Memory B cell (primary cell): ENCODE results near the gene PMEL.

ENCODE experiments used
- ATAC-seq: fragments of 150-1000 bp; cut with Tn5 transposase; 2 replicates; pipeline ENCODE4 v1.10.0; 2021; ENCODE audit warnings: low read depth, mild to moderate bottlenecking, moderate library complexity
- DNase-seq, 2 donors: peaks; one replicate each; pipeline ENCODE4 v3.0.0; 2022; ENCODE audit warnings: low spot score in 2 of 2
- H3K27ac Mint-ChIP-seq: one replicate; pipeline ENCODE4 v1.8.0; 2022; ENCODE audit warnings: mild to moderate bottlenecking, moderate library complexity, mixed read lengths
- H3K27me3 Mint-ChIP-seq: one replicate; pipeline ENCODE4 v1.8.0; 2022; ENCODE audit warnings: mixed read lengths
- H3K36me3 Mint-ChIP-seq: one replicate; pipeline ENCODE4 v1.8.0; 2022; ENCODE audit warnings: mild to moderate bottlenecking, mixed read lengths
- H3K4me1 Mint-ChIP-seq: one replicate; pipeline ENCODE4 v1.8.0; 2022; ENCODE audit warnings: mixed read lengths
- H3K4me3 Mint-ChIP-seq: one replicate; pipeline ENCODE4 v1.8.0; 2022; ENCODE audit warnings: mild to moderate bottlenecking, moderate library complexity, mixed read lengths
- H3K9me3 Mint-ChIP-seq: one replicate; pipeline ENCODE4 v1.8.0; 2022; ENCODE audit warnings: mixed read lengths

Gene PMEL

DNA sequence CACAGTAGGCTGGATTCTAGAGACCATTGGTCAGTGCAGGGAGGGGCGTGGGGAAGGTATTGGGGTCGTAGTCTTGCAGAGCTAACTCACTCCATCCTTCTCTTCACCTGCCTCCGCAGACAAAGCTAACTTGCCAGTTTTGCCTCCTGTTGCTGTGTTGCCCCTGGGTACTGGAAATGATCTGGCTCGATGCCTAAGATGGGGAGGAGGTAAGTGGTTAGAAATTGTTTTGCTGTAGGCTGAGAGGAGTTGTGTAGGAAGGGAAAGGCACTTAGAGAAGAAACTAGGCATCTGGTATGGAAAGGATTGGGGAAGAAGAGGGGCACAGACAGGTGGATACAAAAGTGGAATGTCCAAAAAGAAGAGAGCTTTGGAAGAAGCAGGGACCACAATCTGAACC, 23.8 kb downstream of the PMEL start:
- Mint-ChIP-seq H3K4me1 (peaks cover 20% of the 10 kb centered on the region), H3K36me3 (peaks cover 38% of the 10 kb centered on the region)

DNA sequence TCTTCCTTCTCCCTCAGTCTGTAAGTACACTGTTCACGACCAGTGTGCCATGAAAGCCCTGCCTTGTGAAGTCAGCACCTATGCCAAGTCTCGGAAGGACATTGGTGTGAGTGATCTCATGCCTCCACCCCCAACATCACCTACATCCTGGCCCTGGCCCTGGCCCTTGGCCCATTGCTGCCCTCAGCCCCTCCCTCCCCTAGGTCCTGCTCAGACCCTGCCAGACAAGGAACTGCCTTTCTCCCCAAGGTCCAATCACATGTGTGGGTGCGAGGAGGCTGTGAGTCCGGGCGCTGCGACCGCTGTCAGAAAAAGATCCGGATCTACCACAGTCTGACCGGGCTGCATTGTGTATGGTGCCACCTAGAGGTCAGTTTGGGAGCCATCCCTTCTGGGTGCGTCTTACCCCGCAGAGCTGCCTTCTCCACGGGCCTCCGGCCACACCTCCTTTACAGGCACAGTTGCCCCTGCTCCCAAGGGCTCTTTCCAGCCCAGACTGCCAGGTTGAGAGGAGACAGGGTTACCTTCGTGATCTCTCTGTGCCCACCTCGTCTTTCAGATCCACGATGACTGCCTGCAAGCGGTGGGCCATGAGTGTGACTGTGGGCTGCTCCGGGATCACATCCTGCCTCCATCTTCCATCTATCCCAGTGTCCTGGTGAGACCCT, 25.6 kb downstream of the PMEL start:
- peak overlapping the region; percentile 66 for H3K27ac Mint-ChIP-seq
- H3K36me3 Mint-ChIP-seq, result peaks cover 44% of the 10 kb centered on the region
- H3K27me3 Mint-ChIP-seq, result no peaks in the 10 kb centered on the region
- H3K9me3 Mint-ChIP-seq, result no peaks in the 10 kb centered on the region
- peaks cover 27% of the 10 kb centered on the region for H3K4me1 Mint-ChIP-seq
- peak; percentile 100 for ATAC-seq
- peak; percentile 81 to 85 for DNase-seq
- H3K4me3 Mint-ChIP-seq, result peak overlapping the region; percentile 8

More for the DNA sequence above, 23.8 kb downstream of the PMEL start:
- DNase-seq, result no peak
- H3K9me3 Mint-ChIP-seq, result no peaks in the 10 kb centered on the region
- ATAC-seq, result no peak
- H3K4me3 Mint-ChIP-seq, result no peak overlapping the region
- H3K27ac Mint-ChIP-seq, result no peak overlapping the region
- no peaks in the 10 kb centered on the region for H3K27me3 Mint-ChIP-seq

DNA sequence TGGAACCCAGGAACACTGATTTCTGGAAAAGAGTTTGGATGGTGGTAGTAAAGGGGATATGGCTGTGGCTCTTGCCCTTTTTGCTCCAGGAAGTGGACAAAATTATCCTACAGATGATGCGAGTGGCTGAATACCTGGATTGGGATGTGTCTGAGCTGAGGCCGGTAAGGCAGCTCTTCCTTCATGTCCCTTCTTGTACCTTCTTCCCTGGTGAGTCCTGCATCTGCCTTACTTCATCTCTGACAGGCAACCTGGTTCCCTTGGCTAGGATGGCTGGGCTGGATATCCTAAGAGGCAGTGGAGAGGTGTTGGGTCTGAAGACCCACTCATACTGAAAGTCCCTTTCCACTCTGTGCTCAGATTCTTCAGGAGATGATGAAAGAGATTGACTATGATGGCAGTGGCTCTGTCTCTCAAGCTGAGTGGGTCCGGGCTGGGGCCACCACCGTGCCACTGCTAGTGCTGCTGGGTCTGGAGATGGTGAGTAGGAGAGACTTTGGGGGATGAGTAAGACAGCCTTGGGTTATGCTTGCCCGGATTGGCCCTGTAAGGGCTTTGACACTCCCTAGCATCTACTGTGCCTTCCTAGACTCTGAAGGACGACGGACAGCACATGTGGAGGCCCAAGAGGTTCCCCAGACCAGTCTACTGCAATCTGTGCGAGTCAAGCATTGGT, 26.9 kb downstream of the PMEL start:
- Mint-ChIP-seq H3K9me3 (no peaks in the 10 kb centered on the region), H3K4me1 (peaks cover 34% of the 10 kb centered on the region), H3K36me3 (peaks cover 40% of the 10 kb centered on the region), H3K27ac (peak overlapping the region; percentile 66), H3K27me3 (no peaks in the 10 kb centered on the region), H3K4me3 (no peak overlapping the region)
- ATAC-seq (no peak), DNase-seq (no peak)

DNA sequence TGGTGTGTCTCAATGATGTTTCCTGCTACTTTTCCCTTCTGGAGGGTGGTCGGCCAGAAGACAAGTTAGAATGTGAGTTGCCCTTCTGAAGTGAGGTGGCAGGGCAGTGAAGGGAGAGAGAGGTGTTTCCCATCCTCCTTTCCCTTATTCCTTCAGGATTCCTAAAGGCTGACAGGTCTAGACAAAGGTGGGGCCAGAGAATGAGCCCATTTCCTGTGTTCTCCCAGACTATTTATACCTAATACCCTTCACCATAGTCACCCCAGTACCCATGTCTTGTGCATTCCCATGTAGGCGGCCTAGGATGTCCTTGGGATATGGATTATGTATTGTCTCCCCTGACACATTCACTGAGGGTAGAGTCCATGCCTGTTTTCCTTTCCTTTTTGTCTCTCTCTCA, 27.9 kb downstream of the PMEL start:
- H3K4me3 Mint-ChIP-seq, result no peak overlapping the region
- H3K36me3 Mint-ChIP-seq, result peaks cover 36% of the 10 kb centered on the region
- no peaks in the 10 kb centered on the region for H3K9me3 Mint-ChIP-seq
- no peaks in the 10 kb centered on the region for H3K27me3 Mint-ChIP-seq
- peak overlapping the region; percentile 66 for H3K27ac Mint-ChIP-seq
- H3K4me1 Mint-ChIP-seq, result peaks cover 40% of the 10 kb centered on the region
- ATAC-seq (no peak), DNase-seq (no peak)

DNA sequence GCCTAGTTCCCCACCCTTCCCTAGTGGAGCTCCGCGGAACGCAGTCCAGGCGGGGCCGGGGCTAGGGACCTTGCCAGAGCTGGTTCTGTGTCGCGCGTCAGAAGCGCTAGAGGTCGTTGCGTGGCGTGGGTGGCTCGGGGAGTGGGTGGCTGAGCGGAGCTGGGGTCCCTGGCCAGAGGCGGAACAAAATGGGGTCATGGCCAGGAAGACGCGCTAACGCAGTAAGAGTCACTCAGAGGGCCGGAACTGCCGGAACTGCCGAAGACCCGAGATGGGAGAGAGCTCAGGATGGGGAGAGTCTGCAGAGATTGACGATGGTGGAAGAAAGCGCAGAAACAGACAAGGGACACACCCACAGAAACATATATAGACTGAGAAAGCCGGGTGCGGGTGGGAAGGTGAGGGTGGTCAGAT, 30.1 kb downstream of the PMEL start:
- Mint-ChIP-seq H3K36me3 (peaks cover 33% of the 10 kb centered on the region), H3K27me3 (no peaks in the 10 kb centered on the region), H3K4me1 (peaks cover 43% of the 10 kb centered on the region), H3K9me3 (no peaks in the 10 kb centered on the region), H3K4me3 (no peak overlapping the region), H3K27ac (peak overlapping the region; percentile 80)
- ATAC-seq (no peak), DNase-seq (no peak)

DNA sequence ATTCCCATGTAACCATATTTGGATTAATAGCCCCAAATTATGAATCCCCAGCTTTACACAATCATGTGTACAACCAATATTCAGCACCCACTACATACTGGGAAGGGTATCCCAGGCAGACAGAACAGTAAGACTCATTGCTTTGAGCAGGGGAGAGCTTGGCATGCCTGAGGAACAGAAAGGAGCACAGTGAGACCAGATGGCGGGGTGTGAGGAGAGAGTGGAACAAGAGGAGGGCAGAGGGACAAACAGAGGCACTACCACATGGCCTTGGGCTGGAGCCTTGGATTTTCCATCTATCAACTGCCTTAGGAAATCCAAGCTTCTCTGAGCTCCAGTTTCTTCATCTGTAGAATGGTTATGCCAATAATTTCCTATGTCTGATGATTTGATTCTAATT, 31.1 kb downstream of the PMEL start:
- no peak for DNase-seq
- Mint-ChIP-seq H3K27ac (peak overlapping the region; percentile 80), H3K27me3 (no peaks in the 10 kb centered on the region), H3K4me1 (peaks cover 42% of the 10 kb centered on the region), H3K36me3 (peaks cover 27% of the 10 kb centered on the region), H3K4me3 (no peak overlapping the region), H3K9me3 (no peaks in the 10 kb centered on the region)
- ATAC-seq, result no peak

DNA sequence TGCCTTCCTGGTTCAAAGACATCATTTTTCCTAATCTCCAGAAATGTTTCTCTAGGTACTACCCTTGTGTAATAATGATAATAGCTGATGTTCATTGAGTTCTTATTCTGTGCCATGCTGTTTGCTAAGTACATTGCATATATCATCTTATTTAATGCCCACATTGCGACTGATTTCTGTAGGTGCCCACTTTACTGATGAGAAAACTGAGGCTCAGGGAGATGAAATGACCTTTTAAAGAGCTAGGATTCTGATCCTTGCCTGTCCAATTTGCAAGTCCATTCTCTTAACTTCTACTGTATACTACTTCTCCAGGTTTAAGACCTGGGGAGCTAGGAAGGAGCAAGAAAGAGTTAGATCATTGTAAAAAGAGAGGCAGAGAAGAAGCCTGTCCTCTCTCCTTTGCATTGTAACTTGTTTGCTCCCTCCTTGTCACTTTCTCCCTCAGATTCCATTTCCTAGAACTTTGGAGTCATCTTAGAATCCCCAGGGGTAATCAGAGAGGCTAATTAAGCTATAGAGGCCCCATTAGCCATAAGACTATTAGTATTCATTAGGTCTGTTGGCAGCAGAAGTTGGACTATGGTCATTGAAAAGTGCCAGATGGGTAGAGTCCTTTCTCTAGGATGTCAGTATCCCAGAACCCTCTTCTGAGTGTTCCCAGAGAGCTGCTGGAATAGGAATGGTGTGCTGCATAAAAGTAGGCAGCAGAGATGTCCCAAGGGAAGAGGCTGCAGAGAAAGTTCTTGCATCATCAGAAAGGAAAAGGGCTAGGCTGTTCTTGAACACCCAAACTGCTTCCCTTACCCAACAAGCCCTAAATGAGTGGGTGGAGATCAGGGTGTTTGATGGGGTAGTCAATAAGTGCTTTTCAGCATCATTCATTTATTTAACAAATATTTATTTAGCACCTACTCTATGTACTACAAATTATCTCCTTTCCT, 31.8 kb downstream of the PMEL start:
- no peak for DNase-seq
- no peaks in the 10 kb centered on the region for H3K9me3 Mint-ChIP-seq
- no peaks in the 10 kb centered on the region for H3K27me3 Mint-ChIP-seq
- H3K4me3 Mint-ChIP-seq, result peak overlapping the region; percentile 24
- H3K27ac Mint-ChIP-seq, result peak overlapping the region; percentile 80
- ATAC-seq, result no peak
- peaks cover 27% of the 10 kb centered on the region for H3K36me3 Mint-ChIP-seq
- peaks cover 44% of the 10 kb centered on the region for H3K4me1 Mint-ChIP-seq

DNA sequence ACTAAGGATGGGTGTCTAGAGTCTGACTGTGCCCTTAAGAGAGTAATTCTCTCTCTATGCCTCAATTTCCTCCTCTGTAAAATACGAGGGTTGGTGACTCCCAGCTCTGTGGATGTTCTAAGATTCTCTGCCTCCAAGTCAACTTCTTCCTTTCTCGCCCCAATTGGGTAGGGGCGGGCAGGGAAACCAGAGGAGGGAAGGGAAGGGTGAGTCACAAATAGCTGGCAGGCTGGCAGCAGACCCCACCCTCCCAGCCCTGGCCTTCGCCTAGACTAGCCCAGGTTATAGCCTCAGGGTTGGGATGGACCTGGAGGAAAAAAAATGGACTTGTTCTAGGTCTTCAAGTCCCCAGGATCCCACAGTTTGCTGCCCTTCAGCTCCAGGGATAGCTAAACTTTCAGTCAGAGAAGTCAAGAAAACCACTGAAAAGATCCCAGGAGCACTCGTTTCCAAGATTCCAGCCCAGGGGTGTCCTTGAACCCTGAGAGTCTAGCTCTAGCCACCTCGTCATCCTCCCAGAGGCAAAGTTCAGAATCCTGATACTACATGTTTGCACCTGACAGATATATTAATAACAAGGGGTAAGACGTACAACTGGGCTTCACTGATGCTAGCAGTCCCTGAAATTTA, 32.6 kb downstream of the PMEL start:
- no peak for ATAC-seq
- no peaks in the 10 kb centered on the region for H3K9me3 Mint-ChIP-seq

DNA sequence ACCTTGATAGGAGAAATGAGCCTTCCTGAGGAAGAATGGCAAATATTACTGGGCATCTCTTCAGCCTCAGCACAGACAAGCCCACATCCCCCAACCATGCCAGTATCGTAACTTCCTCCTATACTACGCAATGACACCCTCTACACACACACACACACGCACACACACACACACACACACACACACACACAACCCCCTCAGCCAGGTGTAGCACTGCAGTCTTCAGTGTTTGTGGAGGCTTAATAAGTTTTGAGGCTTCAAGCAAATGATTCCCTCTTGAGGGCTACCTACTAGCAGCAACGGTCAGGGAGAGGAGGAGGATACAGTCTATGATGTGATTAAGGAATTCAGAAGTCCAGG, 33.3 kb downstream of the PMEL start:
- ATAC-seq (peak; percentile 49), DNase-seq (peak; percentile 42 to 51)

More for the DNA sequence above, 32.6 kb downstream of the PMEL start:
- Mint-ChIP-seq H3K4me1 (peaks cover 42% of the 10 kb centered on the region), H3K4me3 (peak overlapping the region; percentile 24), H3K27me3 (no peaks in the 10 kb centered on the region), H3K27ac (peak overlapping the region; percentile 95), H3K36me3 (peaks cover 26% of the 10 kb centered on the region)
- no peak for DNase-seq

DNA sequence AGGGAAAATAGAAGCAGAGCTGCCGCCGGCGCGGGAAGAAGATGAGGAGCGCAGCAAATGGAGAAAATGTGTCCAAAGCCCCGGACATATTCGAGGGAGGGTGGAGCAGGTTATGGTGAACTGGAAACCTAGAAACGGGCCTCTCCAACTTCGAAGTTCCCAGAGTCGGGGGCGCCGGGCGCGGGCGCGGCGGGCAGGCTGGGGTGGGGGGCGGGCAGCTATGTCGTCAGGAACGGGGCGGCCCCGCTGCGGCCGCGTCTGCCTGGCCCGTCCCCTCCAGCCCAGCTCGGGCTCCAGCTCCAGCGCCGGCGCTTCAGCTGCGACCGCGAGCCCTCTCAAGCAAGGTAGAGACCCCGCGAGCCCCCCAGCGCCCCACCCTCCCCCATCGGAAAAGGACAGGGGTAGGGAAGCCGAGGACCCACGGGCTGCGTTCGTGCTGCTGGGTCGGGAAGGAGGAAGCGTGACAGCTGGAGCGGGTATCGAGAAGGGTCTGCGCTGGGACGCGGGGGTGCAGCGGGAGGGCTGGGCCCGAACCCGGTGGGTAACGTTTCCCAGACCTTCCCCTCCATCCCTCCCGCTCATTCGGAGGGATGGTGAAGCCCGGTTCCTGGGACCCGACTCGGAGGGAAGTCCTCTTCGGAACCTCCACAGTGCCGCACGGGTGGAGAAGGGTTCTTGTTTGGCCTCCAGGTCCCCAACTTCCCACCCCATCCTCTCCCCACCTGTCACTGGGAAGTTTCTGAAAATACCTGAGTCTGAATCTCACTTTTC, 33.9 kb downstream of the PMEL start:
- peak; percentile 0 for ATAC-seq
- Mint-ChIP-seq H3K9me3 (no peaks in the 10 kb centered on the region), H3K36me3 (peaks cover 19% of the 10 kb centered on the region), H3K27ac (peak overlapping the region; percentile 95), H3K4me1 (peaks cover 47% of the 10 kb centered on the region), H3K4me3 (peak overlapping the region; percentile 99), H3K27me3 (no peaks in the 10 kb centered on the region)
- peak in 1 of 2 donors; percentile 27 for DNase-seq

More for the DNA sequence above, 33.3 kb downstream of the PMEL start:
- Mint-ChIP-seq H3K9me3 (no peaks in the 10 kb centered on the region), H3K27me3 (no peaks in the 10 kb centered on the region), H3K4me3 (peak overlapping the region; percentile 99), H3K36me3 (peaks cover 25% of the 10 kb centered on the region), H3K27ac (peak overlapping the region; percentile 95), H3K4me1 (peaks cover 47% of the 10 kb centered on the region)

DNA sequence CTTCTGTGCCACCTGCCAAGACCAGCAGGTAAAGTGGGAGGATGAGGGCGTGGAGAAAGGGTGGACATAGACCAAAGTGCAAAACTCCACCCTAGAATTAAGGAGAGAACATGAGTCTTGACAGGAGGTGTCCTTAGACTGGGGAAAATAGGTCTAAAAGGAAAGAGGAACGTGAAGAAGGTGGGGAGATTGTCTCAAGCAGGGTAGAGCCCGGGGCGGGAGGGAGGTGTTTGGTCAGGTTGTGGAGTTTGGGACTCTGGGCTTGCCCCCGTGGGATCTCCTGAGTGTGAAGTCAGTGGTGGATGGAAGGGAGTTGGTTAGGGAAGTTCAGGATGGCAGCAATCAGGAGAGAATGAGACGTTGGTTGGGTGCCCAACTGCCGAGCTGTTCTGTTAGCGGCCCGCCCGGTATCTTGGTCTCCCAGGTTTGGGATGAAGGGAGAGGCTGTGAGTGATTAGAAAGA, 34.5 kb downstream of the PMEL start:
- DNase-seq (peak in 1 of 2 donors; percentile 25), ATAC-seq (no peak)
- H3K36me3 Mint-ChIP-seq, result peaks cover 16% of the 10 kb centered on the region
- H3K27me3 Mint-ChIP-seq, result no peaks in the 10 kb centered on the region
- H3K9me3 Mint-ChIP-seq, result no peaks in the 10 kb centered on the region
- H3K4me1 Mint-ChIP-seq, result peaks cover 49% of the 10 kb centered on the region
- H3K27ac Mint-ChIP-seq, result peak overlapping the region; percentile 95
- peak overlapping the region; percentile 99 for H3K4me3 Mint-ChIP-seq

DNA sequence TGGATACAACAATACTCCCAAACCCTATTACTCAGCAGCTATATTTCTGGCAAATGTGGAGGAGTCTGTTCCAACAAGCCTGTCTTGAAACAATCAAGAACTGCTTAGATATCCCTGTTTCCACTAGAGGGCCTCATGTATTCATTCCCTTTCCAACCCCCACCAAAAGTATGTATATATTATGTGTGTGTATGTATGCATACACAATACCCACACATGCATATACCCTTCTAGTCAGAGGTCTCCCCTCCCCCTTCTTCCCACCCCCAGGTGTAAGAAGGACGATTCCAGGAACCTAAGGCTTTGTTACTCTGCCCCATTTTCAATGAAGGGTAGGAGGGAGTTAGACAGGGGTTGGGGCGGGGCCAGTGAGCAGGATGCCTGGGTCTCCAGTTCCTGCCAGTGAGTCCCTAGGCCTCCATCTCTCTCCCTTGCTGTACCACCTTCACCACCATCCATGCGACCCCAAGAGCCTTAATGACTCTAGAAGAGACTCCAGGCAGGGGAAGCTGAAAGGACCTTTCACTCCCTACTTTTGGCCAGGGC, 35.0 kb downstream of the PMEL start, which contains the start of gene DGKA:
DGKA (plus strand) TSS at position 392 of the 546 bp plus-strand sequence. CDS start 5,342 bp downstream, outside the sequence.
- no peaks in the 10 kb centered on the region for H3K27me3 Mint-ChIP-seq
- peaks cover 13% of the 10 kb centered on the region for H3K36me3 Mint-ChIP-seq

More for the DNA sequence above, 35.0 kb downstream of the PMEL start, which contains the start of gene DGKA:
- Mint-ChIP-seq H3K4me3 (peak within 1 kb of the TSS; percentile 99), H3K4me1 (peaks cover 49% of the 10 kb centered on the region), H3K27ac (peak within 1 kb of the TSS; percentile 95), H3K9me3 (no peaks in the 10 kb centered on the region)
- peak; percentile 7 for ATAC-seq
- peak in 1 of 2 donors; percentile 44 for DNase-seq
